ENCODE data around the gene LRMDA.
"Not testable (repeated sequence)": the region's sequence is repeated elsewhere in the genome, so short reads cannot be mapped to it uniquely, and the experiment has no call there.

LRMDA gene

GRCh38 chr10:75755528-75755927 is 324.1 kb downstream of the LRMDA start:
- Histone ChIP-seq H3K27ac (ENCODE audit: low read depth, low read length) (no peak overlapping the region), H3K27me3 (ENCODE audit: control insufficient read depth, insufficient read depth, low read length) (no peaks in the 10 kb centered on the region), H3K4me1 (ENCODE audit: control insufficient read depth, insufficient read depth, low read length) (no peaks in the 10 kb centered on the region), H3K9me3 (ENCODE audit: control insufficient read depth, insufficient read depth, low read depth, low read length) (peaks cover 7% of the 10 kb centered on the region; the same call in 1 of the 2 replicates), H3K9ac (ENCODE audit: low read length) (no peak overlapping the region), H3K4me3 (ENCODE audit: low read depth, low read length) (no peak overlapping the region), H3K36me3 (ENCODE audit: control insufficient read depth, insufficient read depth, low read length) (no peaks in the 10 kb centered on the region)

GRCh38 chr10:75761289-75761688 is 329.9 kb downstream of the LRMDA start:
- H3K9me3 ChIP-seq (ENCODE audit: control insufficient read depth, insufficient read depth, low read depth, low read length) = no peaks in the 10 kb centered on the region

GRCh38 chr10:75762431-75762802 is 331.0 kb downstream of the LRMDA start:
- H3K27me3 ChIP-seq (ENCODE audit: control insufficient read depth, insufficient read depth, low read length) = no peaks in the 10 kb centered on the region
- no peaks in the 10 kb centered on the region for H3K9me3 ChIP-seq (ENCODE audit: control insufficient read depth, insufficient read depth, low read depth, low read length)
- H3K4me3 ChIP-seq (ENCODE audit: low read depth, low read length) = no peak overlapping the region
- no peaks in the 10 kb centered on the region for H3K36me3 ChIP-seq (ENCODE audit: control insufficient read depth, insufficient read depth, low read length)
- H3K27ac ChIP-seq (ENCODE audit: low read depth, low read length) = no peak overlapping the region
- H3K9ac ChIP-seq (ENCODE audit: low read length) = no peak overlapping the region
- peaks cover 14% of the 10 kb centered on the region; the same call in 1 of the 2 replicates for H3K4me1 ChIP-seq (ENCODE audit: control insufficient read depth, insufficient read depth, low read length)

More at GRCh38 chr10:75761289-75761688, 329.9 kb downstream of the LRMDA start:
- no peaks in the 10 kb centered on the region for H3K27me3 ChIP-seq (ENCODE audit: control insufficient read depth, insufficient read depth, low read length)
- no peaks in the 10 kb centered on the region for H3K36me3 ChIP-seq (ENCODE audit: control insufficient read depth, insufficient read depth, low read length)
- peaks cover 14% of the 10 kb centered on the region; the same call in 1 of the 2 replicates for H3K4me1 ChIP-seq (ENCODE audit: control insufficient read depth, insufficient read depth, low read length)
- H3K27ac ChIP-seq (ENCODE audit: low read depth, low read length) = no peak overlapping the region
- no peak overlapping the region for H3K9ac ChIP-seq (ENCODE audit: low read length)
- no peak overlapping the region for H3K4me3 ChIP-seq (ENCODE audit: low read depth, low read length)

GRCh38 chr10:75763652-75764051 is 332.2 kb downstream of the LRMDA start:
- no peak overlapping the region for H3K27ac ChIP-seq (ENCODE audit: low read depth, low read length)
- no peak overlapping the region for H3K9ac ChIP-seq (ENCODE audit: low read length)
- H3K9me3 ChIP-seq (ENCODE audit: control insufficient read depth, insufficient read depth, low read depth, low read length) = no peaks in the 10 kb centered on the region
- H3K36me3 ChIP-seq (ENCODE audit: control insufficient read depth, insufficient read depth, low read length) = no peaks in the 10 kb centered on the region
- H3K27me3 ChIP-seq (ENCODE audit: control insufficient read depth, insufficient read depth, low read length) = no peaks in the 10 kb centered on the region
- no peak overlapping the region for H3K4me3 ChIP-seq (ENCODE audit: low read depth, low read length)
- peaks cover 14% of the 10 kb centered on the region; the same call in 1 of the 2 replicates for H3K4me1 ChIP-seq (ENCODE audit: control insufficient read depth, insufficient read depth, low read length)

- Histone ChIP-seq H3K4me3 (ENCODE audit: low read depth, low read length) (no peak overlapping the region), H3K27me3 (ENCODE audit: control insufficient read depth, insufficient read depth, low read length) (no peaks in the 10 kb centered on the region), H3K36me3 (ENCODE audit: control insufficient read depth, insufficient read depth, low read length) (no peaks in the 10 kb centered on the region), H3K9me3 (ENCODE audit: control insufficient read depth, insufficient read depth, low read depth, low read length) (no peaks in the 10 kb centered on the region), H3K9ac (ENCODE audit: low read length) (no peak overlapping the region), H3K4me1 (ENCODE audit: control insufficient read depth, insufficient read depth, low read length) (peaks cover 14% of the 10 kb centered on the region; the same call in 1 of the 2 replicates), H3K27ac (ENCODE audit: low read depth, low read length) (no peak overlapping the region)
These were observed 333.8 kb downstream of the LRMDA start for GRCh38 chr10:75764974-75765788.

GRCh38 chr10:75765789-75766096 is 334.3 kb downstream of the LRMDA start:
- Histone ChIP-seq H3K9ac (ENCODE audit: low read length) (no peak overlapping the region), H3K4me3 (ENCODE audit: low read depth, low read length) (no peak overlapping the region), H3K4me1 (ENCODE audit: control insufficient read depth, insufficient read depth, low read length) (peaks cover 14% of the 10 kb centered on the region; the same call in 1 of the 2 replicates), H3K9me3 (ENCODE audit: control insufficient read depth, insufficient read depth, low read depth, low read length) (no peaks in the 10 kb centered on the region), H3K36me3 (ENCODE audit: control insufficient read depth, insufficient read depth, low read length) (no peaks in the 10 kb centered on the region), H3K27ac (ENCODE audit: low read depth, low read length) (no peak overlapping the region), H3K27me3 (ENCODE audit: control insufficient read depth, insufficient read depth, low read length) (no peaks in the 10 kb centered on the region)

- Histone ChIP-seq H3K27ac (ENCODE audit: low read depth, low read length) (no peak overlapping the region), H3K4me1 (ENCODE audit: control insufficient read depth, insufficient read depth, low read length) (peaks cover 14% of the 10 kb centered on the region; the same call in 1 of the 2 replicates), H3K27me3 (ENCODE audit: control insufficient read depth, insufficient read depth, low read length) (no peaks in the 10 kb centered on the region), H3K9me3 (ENCODE audit: control insufficient read depth, insufficient read depth, low read depth, low read length) (no peaks in the 10 kb centered on the region), H3K4me3 (ENCODE audit: low read depth, low read length) (no peak overlapping the region), H3K9ac (ENCODE audit: low read length) (no peak overlapping the region), H3K36me3 (ENCODE audit: control insufficient read depth, insufficient read depth, low read length) (no peaks in the 10 kb centered on the region)
These were observed 334.7 kb downstream of the LRMDA start for GRCh38 chr10:75766106-75766505.

- not testable (repeated sequence) for H3K27ac ChIP-seq (ENCODE audit: low read depth, low read length); H3K4me3 ChIP-seq (ENCODE audit: low read depth, low read length); H3K36me3 ChIP-seq (ENCODE audit: control insufficient read depth, insufficient read depth, low read length); H3K9ac ChIP-seq (ENCODE audit: low read length); H3K27me3 ChIP-seq (ENCODE audit: control insufficient read depth, insufficient read depth, low read length); H3K9me3 ChIP-seq (ENCODE audit: control insufficient read depth, insufficient read depth, low read depth, low read length)
- H3K4me1 ChIP-seq (ENCODE audit: control insufficient read depth, insufficient read depth, low read length) = peaks cover 14% of the 10 kb centered on the region; the same call in 1 of the 2 replicates
These were observed 335.3 kb downstream of the LRMDA start for GRCh38 chr10:75766752-75767151.

GRCh38 chr10:75770626-75771081 is 339.2 kb downstream of the LRMDA start:
- H3K4me3 ChIP-seq (ENCODE audit: low read depth, low read length) = no peak overlapping the region
- H3K9me3 ChIP-seq (ENCODE audit: control insufficient read depth, insufficient read depth, low read depth, low read length) = no peaks in the 10 kb centered on the region
- no peaks in the 10 kb centered on the region; the same call in 1 of the 2 replicates for H3K4me1 ChIP-seq (ENCODE audit: control insufficient read depth, insufficient read depth, low read length)
- H3K9ac ChIP-seq (ENCODE audit: low read length) = no peak overlapping the region
- no peaks in the 10 kb centered on the region for H3K27me3 ChIP-seq (ENCODE audit: control insufficient read depth, insufficient read depth, low read length)
- H3K27ac ChIP-seq (ENCODE audit: low read depth, low read length) = no peak overlapping the region
- no peaks in the 10 kb centered on the region for H3K36me3 ChIP-seq (ENCODE audit: control insufficient read depth, insufficient read depth, low read length)

- Histone ChIP-seq H3K27me3 (ENCODE audit: control insufficient read depth, insufficient read depth, low read length) (no peaks in the 10 kb centered on the region), H3K4me1 (ENCODE audit: control insufficient read depth, insufficient read depth, low read length) (no peaks in the 10 kb centered on the region; the same call in 1 of the 2 replicates), H3K9me3 (ENCODE audit: control insufficient read depth, insufficient read depth, low read depth, low read length) (no peaks in the 10 kb centered on the region), H3K9ac (ENCODE audit: low read length) (no peak overlapping the region), H3K36me3 (ENCODE audit: control insufficient read depth, insufficient read depth, low read length) (no peaks in the 10 kb centered on the region), H3K4me3 (ENCODE audit: low read depth, low read length) (no peak overlapping the region), H3K27ac (ENCODE audit: low read depth, low read length) (no peak overlapping the region)
These were observed 340.2 kb downstream of the LRMDA start for GRCh38 chr10:75771606-75772005.

- H3K27me3 ChIP-seq (ENCODE audit: control insufficient read depth, insufficient read depth, low read length) = no peaks in the 10 kb centered on the region
- no peak overlapping the region for H3K4me3 ChIP-seq (ENCODE audit: low read depth, low read length)
- H3K4me1 ChIP-seq (ENCODE audit: control insufficient read depth, insufficient read depth, low read length) = no peaks in the 10 kb centered on the region; the same call in 1 of the 2 replicates
- no peaks in the 10 kb centered on the region for H3K9me3 ChIP-seq (ENCODE audit: control insufficient read depth, insufficient read depth, low read depth, low read length)
- H3K27ac ChIP-seq (ENCODE audit: low read depth, low read length) = no peak overlapping the region
- H3K9ac ChIP-seq (ENCODE audit: low read length) = no peak overlapping the region
- no peaks in the 10 kb centered on the region for H3K36me3 ChIP-seq (ENCODE audit: control insufficient read depth, insufficient read depth, low read length)
These were observed 340.9 kb downstream of the LRMDA start for GRCh38 chr10:75772153-75772887.

Data from HUES6 (cell line).